ENCODE measurements around the gene TPCN2.

TPCN2 gene

DNA sequence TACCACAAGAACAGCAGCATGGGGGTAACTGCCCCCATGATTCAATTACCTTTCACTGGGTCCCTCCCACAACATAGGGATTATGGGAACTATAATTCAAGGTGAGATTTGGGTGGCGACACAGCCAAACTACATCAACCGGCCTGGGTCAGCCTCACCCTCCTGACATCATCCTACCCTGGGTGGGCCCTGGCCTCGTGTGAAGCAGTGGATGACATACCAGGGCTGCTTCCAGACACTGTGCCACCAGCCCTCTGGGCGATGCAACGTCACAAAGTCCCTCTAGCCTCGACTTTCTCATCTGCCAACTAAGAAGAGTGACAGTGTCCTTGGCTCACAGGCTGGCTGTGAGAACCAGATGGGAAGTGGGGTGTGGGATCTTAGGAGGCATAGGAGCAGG lies 8.7 kb upstream of the TPCN2 start:
- no peak for DNase-seq

GRCh38 chr11:69040581-69041260 lies 8.0 kb upstream of the TPCN2 start:
- DNase-seq: no peak

GRCh38 chr11:69041516-69041915 lies 7.2 kb upstream of the TPCN2 start:
- no peak for DNase-seq

DNA sequence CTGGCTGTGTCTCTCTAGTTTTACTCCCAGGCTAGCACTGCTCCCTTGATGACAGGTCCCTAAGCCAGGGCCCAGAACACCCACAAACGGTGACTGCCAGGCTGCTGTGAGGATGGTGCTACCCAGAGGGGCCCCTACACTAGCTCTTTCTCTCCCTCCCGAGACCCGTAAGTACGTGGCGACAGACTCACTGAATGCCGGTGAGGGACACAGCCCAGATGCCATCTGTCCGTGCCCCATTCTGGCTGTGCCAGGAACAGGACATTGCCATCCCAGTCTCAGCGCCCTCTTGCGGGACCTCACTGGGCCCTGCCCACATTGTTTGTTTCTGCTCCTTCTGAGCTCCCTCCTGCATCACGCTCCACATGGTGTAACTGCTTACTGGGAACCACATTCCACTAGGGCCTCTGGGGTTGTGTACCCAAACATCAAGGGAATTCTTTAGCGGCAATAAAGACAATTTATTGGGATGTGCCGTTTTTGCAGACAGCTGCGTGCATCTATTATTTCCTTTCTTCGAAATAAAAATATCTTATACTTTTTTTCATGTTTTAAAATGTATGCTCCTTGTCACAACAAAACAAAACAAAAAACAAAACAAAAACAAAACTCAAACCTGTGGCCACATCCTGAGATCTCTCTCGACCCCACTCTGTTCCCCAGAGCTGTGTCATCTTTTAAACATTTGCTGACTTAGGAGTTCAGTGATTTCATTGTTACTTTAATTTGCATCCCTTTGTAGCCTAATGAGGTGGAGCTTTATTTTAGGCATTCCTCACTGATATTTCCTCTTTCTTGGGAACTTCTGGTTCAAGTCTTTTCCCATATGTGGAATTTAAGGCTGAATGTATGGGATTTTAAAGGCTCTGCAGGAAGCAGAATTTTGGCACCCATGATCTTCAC lies 4.4 kb upstream of the TPCN2 start:
- DNase-seq: peak; percentile 19

GRCh38 chr11:69048031-69048693 lies 570 bp upstream of the TPCN2 start:
- no peak for DNase-seq

- no peak for DNase-seq
Measured at GRCh38 chr11:69049490-69049867, 747 bp downstream of the TPCN2 start.

GRCh38 chr11:69050592-69051380 lies 2.1 kb downstream of the TPCN2 start:
- DNase-seq: no peak

GRCh38 chr11:69051381-69052342 lies 2.9 kb downstream of the TPCN2 start:
- DNase-seq: no peak

- DNase-seq: no peak
Measured at GRCh38 chr11:69052343-69053168, 3.8 kb downstream of the TPCN2 start.

- no peak for DNase-seq
Measured at GRCh38 chr11:69053169-69053477, 4.4 kb downstream of the TPCN2 start.

GRCh38 chr11:69053546-69054396 lies 5.0 kb downstream of the TPCN2 start:
- no peak for DNase-seq

DNA sequence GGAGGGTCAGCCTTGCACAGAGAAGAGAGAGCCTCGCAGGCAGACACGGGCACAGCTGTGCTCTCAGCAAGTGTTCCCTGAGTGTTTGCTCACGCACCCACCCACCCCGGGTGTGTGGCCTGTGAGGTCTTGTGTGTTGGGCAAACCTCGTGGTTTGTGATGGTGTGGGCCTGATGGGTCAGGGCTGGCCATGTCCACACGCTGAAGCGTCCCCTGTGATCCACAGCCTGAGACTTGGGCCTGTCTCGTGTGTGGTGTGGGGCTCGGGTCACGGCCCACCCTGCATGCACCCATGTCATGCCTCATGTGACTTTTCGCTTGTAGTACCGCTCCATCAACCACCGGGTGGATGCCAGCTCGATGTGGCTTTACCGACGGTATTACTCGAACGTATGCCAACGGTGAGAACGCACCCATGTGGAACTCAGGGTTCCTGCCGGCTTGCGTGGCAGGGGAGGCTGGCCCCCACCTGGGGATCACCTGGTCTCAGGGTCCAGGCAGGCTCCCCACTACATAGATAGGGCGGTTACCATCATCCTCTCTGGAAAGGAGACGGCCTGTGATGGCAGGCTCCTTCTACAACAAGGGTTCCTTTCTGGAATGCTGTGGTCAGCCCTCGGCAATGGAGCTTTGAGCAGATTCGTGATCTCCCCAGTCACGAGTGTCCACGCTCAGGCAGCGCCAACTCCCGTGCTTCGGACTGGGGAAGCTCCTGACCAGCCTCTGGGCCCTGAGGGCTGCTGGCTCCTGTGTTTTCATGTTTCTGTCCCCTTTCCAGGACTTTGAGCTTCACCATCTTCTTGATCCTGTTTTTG lies 5.9 kb downstream of the TPCN2 start:
- DNase-seq: no peak

GRCh38 chr11:69055212-69055586 lies 6.5 kb downstream of the TPCN2 start:
- no peak for DNase-seq

- no peak for DNase-seq
Measured at GRCh38 chr11:69055598-69056516, 7.1 kb downstream of the TPCN2 start.

DNA sequence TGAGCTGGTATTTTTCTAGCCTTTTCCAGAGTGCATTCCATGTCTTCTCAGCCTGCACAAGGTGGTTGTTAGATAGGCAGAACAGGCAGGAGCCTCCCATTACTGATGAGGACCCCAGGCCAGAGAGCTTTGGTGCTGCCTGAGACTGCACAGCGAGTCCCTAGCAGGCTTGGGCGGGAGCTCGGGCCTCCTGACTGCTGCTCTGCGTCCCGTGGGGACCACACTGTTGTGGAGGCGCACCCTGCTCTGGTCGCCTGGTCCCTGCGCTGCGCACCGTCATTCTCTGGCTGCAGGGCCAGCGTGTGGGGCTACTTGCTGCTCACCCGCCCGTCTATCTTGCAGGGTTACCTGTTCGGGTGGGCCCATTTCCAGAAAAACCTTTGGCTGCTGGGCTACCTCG lies 8.5 kb downstream of the TPCN2 start:
- DNase-seq: no peak

DNA sequence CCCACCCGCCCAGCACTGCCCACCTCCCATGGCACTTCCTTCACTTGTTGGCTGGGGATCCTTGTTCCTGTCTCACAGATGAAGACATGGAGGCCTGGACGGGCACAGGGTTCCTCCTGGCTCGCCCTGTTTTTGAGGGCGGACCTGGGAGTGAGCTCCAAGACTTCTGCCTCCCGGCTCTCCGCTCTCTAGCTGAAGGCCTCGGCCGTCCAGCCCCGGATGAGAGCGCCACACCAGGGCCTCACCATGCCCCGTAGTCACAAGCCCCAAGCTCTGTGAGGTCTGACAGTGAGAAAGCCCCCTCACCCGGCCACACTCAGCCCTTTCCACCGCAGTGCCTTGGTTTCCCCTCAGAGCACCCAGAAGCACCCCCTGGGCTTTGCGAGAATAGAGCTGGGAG lies 9.1 kb downstream of the TPCN2 start:
- DNase-seq: no peak

DNA sequence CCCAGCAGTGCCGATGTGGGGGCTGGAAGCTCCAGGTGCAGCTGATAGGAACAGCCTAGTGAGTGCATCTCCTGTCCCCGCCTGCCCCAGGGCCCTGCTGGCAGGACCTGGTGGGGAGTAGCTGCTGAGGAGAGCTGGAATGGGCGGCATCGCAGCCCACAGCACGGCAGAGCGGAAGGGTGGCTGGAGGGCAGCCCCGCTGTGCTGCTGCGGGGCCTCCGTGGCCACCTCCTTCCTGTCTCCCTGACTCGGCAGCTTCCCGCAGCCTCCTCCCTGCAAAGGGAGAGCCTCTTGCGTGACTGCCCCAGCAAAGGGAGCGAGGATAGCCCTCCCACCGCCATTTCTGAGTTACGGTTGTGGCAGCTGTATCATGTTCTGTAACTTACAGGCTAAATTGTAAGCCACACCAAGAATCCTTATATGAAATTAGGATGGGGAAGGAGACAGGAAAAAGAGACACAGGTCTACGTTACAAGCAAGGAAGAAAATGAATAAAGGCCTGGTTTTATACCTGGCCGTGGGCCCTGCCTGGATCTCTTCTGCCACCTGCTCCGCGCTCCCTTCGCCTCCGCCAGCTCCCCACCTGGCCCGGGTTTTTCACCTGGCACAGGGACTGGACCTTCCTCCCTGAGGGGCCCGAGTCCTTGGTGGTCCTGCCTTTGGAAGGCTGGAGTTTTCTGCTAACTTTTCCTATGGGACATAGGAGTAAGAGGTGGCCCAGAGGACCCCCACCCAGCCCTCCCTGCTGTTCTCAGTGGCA lies 10.0 kb downstream of the TPCN2 start:
- DNase-seq: no peak

All from NCI-H774 (cell line).